HL-60 (cell line): ENCODE results near the gene ARSA.

Experiments
- SPI1 ChIP-seq: IDR thresholded peaks from 2 replicates; pipeline ENCODE4 v1.6.1; 2012; ENCODE audit warnings: low read depth, mild to moderate bottlenecking, borderline replicate concordance
- TF ChIP-seq, protein P1 (sequence below): IDR thresholded peaks from one replicate; pipeline ENCODE4 v1.5.1; 2011; ENCODE audit warnings: low read length, control low read depth, inconsistent platforms; ENCODE audit not compliant: insufficient read depth

DNA sequence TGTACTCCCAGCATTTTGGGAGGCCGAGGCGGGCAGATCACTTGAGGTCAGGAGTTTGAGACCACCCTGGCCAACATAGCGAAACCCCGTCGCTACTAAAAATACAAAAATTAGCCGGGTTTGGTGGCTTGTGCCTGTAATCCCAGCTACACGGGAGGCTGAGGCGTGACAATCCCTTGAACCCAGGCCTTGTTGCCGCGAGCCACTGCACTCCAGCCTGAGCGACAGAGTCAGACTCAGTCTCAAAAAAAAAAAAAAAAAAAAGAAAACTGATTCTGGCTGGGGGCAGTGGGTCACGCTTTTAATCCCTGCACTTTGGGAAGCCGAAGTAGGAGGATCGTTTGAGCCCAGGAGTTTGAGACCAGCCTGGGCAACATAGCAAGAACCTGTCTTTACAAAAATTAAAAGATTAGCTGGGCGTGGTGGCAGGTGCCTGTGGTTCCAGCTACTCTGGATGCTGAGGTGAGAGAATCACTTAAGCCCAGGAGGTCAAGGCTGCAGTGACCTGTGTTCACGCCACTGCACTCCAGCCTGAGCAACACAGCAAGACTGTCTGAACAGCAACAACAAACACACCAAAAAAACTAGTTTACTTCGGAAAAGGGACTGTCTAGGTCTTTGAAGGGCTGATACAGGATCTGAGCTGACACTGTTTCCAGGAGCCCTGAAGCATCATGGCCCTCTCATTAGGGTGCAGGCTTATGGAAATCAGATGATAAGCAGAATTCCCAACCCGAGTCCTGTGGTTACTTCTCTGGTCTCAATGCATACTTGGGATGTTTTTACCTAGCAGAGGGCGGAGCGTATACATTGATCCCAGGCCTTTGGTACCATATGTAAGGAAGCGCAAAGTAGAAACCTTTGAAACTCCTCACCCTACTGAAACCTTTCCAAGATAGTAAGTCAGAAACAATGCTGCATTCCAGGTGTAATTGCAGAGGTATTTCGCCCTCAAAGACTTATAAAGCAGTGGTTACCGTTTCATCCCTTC, 43.6 kb downstream of the ARSA start:
- TF ChIP-seq, protein P1, sequence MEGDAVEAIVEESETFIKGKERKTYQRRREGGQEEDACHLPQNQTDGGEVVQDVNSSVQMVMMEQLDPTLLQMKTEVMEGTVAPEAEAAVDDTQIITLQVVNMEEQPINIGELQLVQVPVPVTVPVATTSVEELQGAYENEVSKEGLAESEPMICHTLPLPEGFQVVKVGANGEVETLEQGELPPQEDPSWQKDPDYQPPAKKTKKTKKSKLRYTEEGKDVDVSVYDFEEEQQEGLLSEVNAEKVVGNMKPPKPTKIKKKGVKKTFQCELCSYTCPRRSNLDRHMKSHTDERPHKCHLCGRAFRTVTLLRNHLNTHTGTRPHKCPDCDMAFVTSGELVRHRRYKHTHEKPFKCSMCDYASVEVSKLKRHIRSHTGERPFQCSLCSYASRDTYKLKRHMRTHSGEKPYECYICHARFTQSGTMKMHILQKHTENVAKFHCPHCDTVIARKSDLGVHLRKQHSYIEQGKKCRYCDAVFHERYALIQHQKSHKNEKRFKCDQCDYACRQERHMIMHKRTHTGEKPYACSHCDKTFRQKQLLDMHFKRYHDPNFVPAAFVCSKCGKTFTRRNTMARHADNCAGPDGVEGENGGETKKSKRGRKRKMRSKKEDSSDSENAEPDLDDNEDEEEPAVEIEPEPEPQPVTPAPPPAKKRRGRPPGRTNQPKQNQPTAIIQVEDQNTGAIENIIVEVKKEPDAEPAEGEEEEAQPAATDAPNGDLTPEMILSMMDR = no peak
- TF ChIP-seq SPI1 = no peak
